ENCODE data around the gene WSCD2. TPM values are rescaled to one million over a fixed set of nuclear protein-coding genes. Genes with fewer than 3 reads are reported as not detected.

The WSCD2 gene
- total and polyA plus RNA-seq, 5 donors from 2014 or later, result 0.23 to 2.3 (median 1.6) TPM

GRCh38 chr12:108143144-108143543 lies 14.1 kb downstream of the WSCD2 start:
- Histone ChIP-seq H3K4me1 (ENCODE audit: control insufficient read depth, insufficient read depth, low read length, poor library complexity, severe bottlenecking) (no peaks in the 10 kb centered on the region), H3K4me3 (ENCODE audit: low read depth, low read length) (no peak overlapping the region), H3K9me3 (ENCODE audit: control insufficient read depth in 2 of 2, low read length in 2 of 2) (no peaks in the 10 kb centered on the region), H3K27ac (ENCODE audit: insufficient read depth, low read length, poor library complexity, severe bottlenecking) (no peak overlapping the region), H3K27me3 (ENCODE audit: control insufficient read depth, insufficient read depth, low read length) (no peaks in the 10 kb centered on the region), H3K36me3 (ENCODE audit: control insufficient read depth, insufficient read depth, low read length) (no peaks in the 10 kb centered on the region)
- no peak for DNase-seq
- Mint-ChIP-seq H3K27me3 (peaks cover 4% of the 10 kb centered on the region), H3K4me1 (no peaks in the 10 kb centered on the region), H3K36me3 (no peaks in the 10 kb centered on the region), H3K9me3 (no peaks in the 10 kb centered on the region), H3K27ac (peak overlapping the region in 1 of 3 donors; percentile 56), H3K4me3 (no peak overlapping the region)
- no peak for ATAC-seq (ENCODE audit: low read depth in 2 of 2)

- Histone ChIP-seq H3K36me3 (ENCODE audit: control insufficient read depth, insufficient read depth, low read length) (no peaks in the 10 kb centered on the region), H3K4me1 (ENCODE audit: control insufficient read depth, insufficient read depth, low read length, poor library complexity, severe bottlenecking) (no peaks in the 10 kb centered on the region), H3K27ac (ENCODE audit: insufficient read depth, low read length, poor library complexity, severe bottlenecking) (no peak overlapping the region), H3K27me3 (ENCODE audit: control insufficient read depth, insufficient read depth, low read length) (no peaks in the 10 kb centered on the region), H3K4me3 (ENCODE audit: low read depth, low read length) (no peak overlapping the region), H3K9me3 (ENCODE audit: control insufficient read depth in 2 of 2, low read length in 2 of 2) (no peaks in the 10 kb centered on the region)
- DNase-seq (no peak), ATAC-seq (ENCODE audit: low read depth in 2 of 2) (no peak)
- no peaks in the 10 kb centered on the region for H3K9me3 Mint-ChIP-seq
- H3K36me3 Mint-ChIP-seq, result no peaks in the 10 kb centered on the region
- no peak overlapping the region for H3K27ac Mint-ChIP-seq
- H3K27me3 Mint-ChIP-seq, result peaks cover 4% of the 10 kb centered on the region
- no peaks in the 10 kb centered on the region for H3K4me1 Mint-ChIP-seq
- no peak overlapping the region for H3K4me3 Mint-ChIP-seq
These were observed 15.0 kb downstream of the WSCD2 start for GRCh38 chr12:108144080-108144479.

- Mint-ChIP-seq H3K4me1 (no peaks in the 10 kb centered on the region), H3K27ac (peak overlapping the region in 1 of 3 donors; percentile 30), H3K9me3 (no peaks in the 10 kb centered on the region), H3K27me3 (peaks cover 9% of the 10 kb centered on the region), H3K4me3 (no peak overlapping the region), H3K36me3 (no peaks in the 10 kb centered on the region)
- Histone ChIP-seq H3K27me3 (ENCODE audit: control insufficient read depth, insufficient read depth, low read length) (no peaks in the 10 kb centered on the region), H3K4me1 (ENCODE audit: control insufficient read depth, insufficient read depth, low read length, poor library complexity, severe bottlenecking) (no peaks in the 10 kb centered on the region), H3K27ac (ENCODE audit: insufficient read depth, low read length, poor library complexity, severe bottlenecking) (no peak overlapping the region), H3K9me3 (ENCODE audit: control insufficient read depth in 2 of 2, low read length in 2 of 2) (no peaks in the 10 kb centered on the region), H3K4me3 (ENCODE audit: low read depth, low read length) (no peak overlapping the region), H3K36me3 (ENCODE audit: control insufficient read depth, insufficient read depth, low read length) (no peaks in the 10 kb centered on the region)
- ATAC-seq (ENCODE audit: low read depth in 2 of 2), result no peak
- no peak for DNase-seq
These were observed 15.9 kb downstream of the WSCD2 start for GRCh38 chr12:108145011-108145410.

- peaks cover 9% of the 10 kb centered on the region for H3K27me3 Mint-ChIP-seq
- Histone ChIP-seq H3K36me3 (ENCODE audit: control insufficient read depth, insufficient read depth, low read length) (no peaks in the 10 kb centered on the region), H3K9me3 (ENCODE audit: control insufficient read depth in 2 of 2, low read length in 2 of 2) (no peaks in the 10 kb centered on the region), H3K4me1 (ENCODE audit: control insufficient read depth, insufficient read depth, low read length, poor library complexity, severe bottlenecking) (no peaks in the 10 kb centered on the region), H3K4me3 (ENCODE audit: low read depth, low read length) (no peak overlapping the region), H3K27me3 (ENCODE audit: control insufficient read depth, insufficient read depth, low read length) (no peaks in the 10 kb centered on the region), H3K27ac (ENCODE audit: insufficient read depth, low read length, poor library complexity, severe bottlenecking) (no peak overlapping the region)
- no peak overlapping the region for H3K27ac Mint-ChIP-seq
- H3K4me1 Mint-ChIP-seq, result no peaks in the 10 kb centered on the region
- DNase-seq (no peak), ATAC-seq (ENCODE audit: low read depth in 2 of 2) (no peak)
- H3K36me3 Mint-ChIP-seq, result no peaks in the 10 kb centered on the region
- H3K9me3 Mint-ChIP-seq, result no peaks in the 10 kb centered on the region
- H3K4me3 Mint-ChIP-seq, result no peak overlapping the region
These were observed 17.2 kb downstream of the WSCD2 start for GRCh38 chr12:108146035-108146893.

GRCh38 chr12:108147279-108147678 lies 18.2 kb downstream of the WSCD2 start:
- Mint-ChIP-seq H3K27ac (peak overlapping the region in 1 of 3 donors; percentile 77), H3K27me3 (peaks cover 9% of the 10 kb centered on the region), H3K4me3 (no peak overlapping the region), H3K4me1 (no peaks in the 10 kb centered on the region), H3K36me3 (no peaks in the 10 kb centered on the region), H3K9me3 (no peaks in the 10 kb centered on the region)
- H3K36me3 ChIP-seq (ENCODE audit: control insufficient read depth, insufficient read depth, low read length), result no peaks in the 10 kb centered on the region
- DNase-seq (no peak), ATAC-seq (ENCODE audit: low read depth in 2 of 2) (no peak)
- H3K4me1 ChIP-seq (ENCODE audit: control insufficient read depth, insufficient read depth, low read length, poor library complexity, severe bottlenecking), result no peaks in the 10 kb centered on the region
- H3K9me3 ChIP-seq (ENCODE audit: control insufficient read depth in 2 of 2, low read length in 2 of 2), result no peaks in the 10 kb centered on the region
- H3K27me3 ChIP-seq (ENCODE audit: control insufficient read depth, insufficient read depth, low read length), result no peaks in the 10 kb centered on the region
- H3K4me3 ChIP-seq (ENCODE audit: low read depth, low read length), result no peak overlapping the region
- no peak overlapping the region for H3K27ac ChIP-seq (ENCODE audit: insufficient read depth, low read length, poor library complexity, severe bottlenecking)

- Mint-ChIP-seq H3K4me3 (no peak overlapping the region), H3K27ac (no peak overlapping the region), H3K36me3 (no peaks in the 10 kb centered on the region), H3K4me1 (no peaks in the 10 kb centered on the region), H3K9me3 (peaks cover 0 to under 1% (median 0%) of the 10 kb centered on the region in 7 donors), H3K27me3 (peaks cover 5% of the 10 kb centered on the region)
- H3K27me3 ChIP-seq (ENCODE audit: control insufficient read depth, insufficient read depth, low read length), result no peaks in the 10 kb centered on the region
- H3K36me3 ChIP-seq (ENCODE audit: control insufficient read depth, insufficient read depth, low read length), result no peaks in the 10 kb centered on the region
- ATAC-seq (ENCODE audit: low read depth in 2 of 2), result no peak
- H3K9me3 ChIP-seq (ENCODE audit: control insufficient read depth in 2 of 2, low read length in 2 of 2), result no peaks in the 10 kb centered on the region
- DNase-seq, result no peak
- no peaks in the 10 kb centered on the region for H3K4me1 ChIP-seq (ENCODE audit: control insufficient read depth, insufficient read depth, low read length, poor library complexity, severe bottlenecking)
- no peak overlapping the region for H3K4me3 ChIP-seq (ENCODE audit: low read depth, low read length)
- no peak overlapping the region for H3K27ac ChIP-seq (ENCODE audit: insufficient read depth, low read length, poor library complexity, severe bottlenecking)
These were observed 19.5 kb downstream of the WSCD2 start for GRCh38 chr12:108148521-108149074.

- Mint-ChIP-seq H3K4me1 (no peaks in the 10 kb centered on the region), H3K4me3 (no peak overlapping the region), H3K36me3 (no peaks in the 10 kb centered on the region), H3K27ac (peak overlapping the region in 1 of 3 donors; percentile 6), H3K9me3 (peaks cover 0 to 7% (median 0%) of the 10 kb centered on the region in 7 donors), H3K27me3 (peaks cover 17% of the 10 kb centered on the region)
- ATAC-seq (ENCODE audit: low read depth in 2 of 2) (no peak), DNase-seq (no peak)
- H3K27ac ChIP-seq (ENCODE audit: insufficient read depth, low read length, poor library complexity, severe bottlenecking), result no peak overlapping the region
- no peaks in the 10 kb centered on the region for H3K9me3 ChIP-seq (ENCODE audit: control insufficient read depth in 2 of 2, low read length in 2 of 2)
- H3K36me3 ChIP-seq (ENCODE audit: control insufficient read depth, insufficient read depth, low read length), result no peaks in the 10 kb centered on the region
- no peak overlapping the region for H3K4me3 ChIP-seq (ENCODE audit: low read depth, low read length)
- no peaks in the 10 kb centered on the region for H3K27me3 ChIP-seq (ENCODE audit: control insufficient read depth, insufficient read depth, low read length)
- no peaks in the 10 kb centered on the region for H3K4me1 ChIP-seq (ENCODE audit: control insufficient read depth, insufficient read depth, low read length, poor library complexity, severe bottlenecking)
These were observed 21.3 kb downstream of the WSCD2 start for GRCh38 chr12:108150436-108150835.
